NT2/D1 (cell line): ENCODE data around the gene WASF2.

Experiments
- SUZ12 ChIP-seq: IDR thresholded peaks from 2 replicates; pipeline ENCODE4 v1.6.1; 2011; ENCODE audit not compliant: insufficient read length, insufficient read depth; ENCODE audit errors: extremely low read depth
- YY1 ChIP-seq: IDR thresholded peaks from 2 replicates; pipeline ENCODE4 v1.6.1; 2011; ENCODE audit not compliant: insufficient read length, insufficient read depth
- ZNF274 ChIP-seq: IDR thresholded peaks from 2 replicates; pipeline ENCODE4 v1.6.1; 2011; ENCODE audit warnings: mild to moderate bottlenecking, low read depth, low read length

- TF ChIP-seq YY1, result no peak
- no peak for TF ChIP-seq ZNF274
- no peak for TF ChIP-seq SUZ12
Measured at GRCh38 chr1:27454610-27455009, 35.4 kb downstream of the WASF2 start.
